Measurements from ENCODE around the gene TGFBR1. TPM values are rescaled to one million over a fixed set of nuclear protein-coding genes. Genes with fewer than 3 reads are reported as not detected.

The TGFBR1 gene
- polyA plus RNA-seq, 1 of the 3 experiments (the other 2 are of a cell fraction): 15.3 TPM

- Histone ChIP-seq H2AFZ (ENCODE audit: low read depth) (no peak overlapping the region; the same call in 1 of the 2 replicates), H3K4me3 (ENCODE audit: low read depth in 2 of 2, low read length in 1 of 2) (no peak overlapping the region), H3K9ac (no peak overlapping the region), H3F3A (replicated peaks; ENCODE audit: insufficient read depth) (peaks cover 3% of the 10 kb centered on the region), H3K4me1 (ENCODE audit: control insufficient read depth in 1 of 2, insufficient read depth in 2 of 2, low read depth in 1 of 2, low read length in 1 of 2) (peaks cover 8 to 10% of the 10 kb centered on the region in 2 experiments), H3K27ac (ENCODE audit: low read depth in 2 of 2, low read length in 1 of 2) (no peak overlapping the region), H3K9me2 (no peaks in the 10 kb centered on the region), H3K4me2 (no peak overlapping the region), H4K20me1 (ENCODE audit: insufficient read depth) (peaks cover 24% of the 10 kb centered on the region), H3K27me3 (ENCODE audit: insufficient read depth) (no peaks in the 10 kb centered on the region), H3K36me3 (replicated peaks in 1 of 2; ENCODE audit: control insufficient read depth in 1 of 2, insufficient read depth in 2 of 2, low read length in 1 of 2) (no peaks in the 10 kb centered on the region), H3K79me2 (ENCODE audit: insufficient read depth) (peaks cover 29% of the 10 kb centered on the region), H3K9me3 (no peaks in the 10 kb centered on the region)
- DNase-seq: no peak
- TF ChIP-seq USF1 (IDR thresholded peaks at IDR 0.05; ENCODE audit: borderline replicate concordance, low read depth) (no peak), TAF1 (IDR thresholded peaks at IDR 0.05; ENCODE audit: borderline replicate concordance, low read depth, low read length) (no peak), MEF2A (IDR thresholded peaks at IDR 0.05; ENCODE audit: borderline replicate concordance, low read depth) (no peak), EP300 (IDR thresholded peaks at IDR 0.05; ENCODE audit: borderline replicate concordance in 1 of 2, low read depth in 1 of 2, low read length in 1 of 2) (no peak)
- CTCF ChIA-PET: interaction anchor here (0.7 to 2.0 kb wide), 9 partner anchors 11 to 128 kb away, joined by 3 to 7 read pairs (median 4); no protein-coding TSS in a partner anchor
- POLR2A ChIA-PET: no interaction called here
- 90% methylated on average over 11 of the region's 11 CpGs for WGBS (ENCODE audit: low lambda C conversion rate)
Measured at GRCh38 chr9:99103054-99103895, 1.6 kb upstream of the TGFBR1 start.

GRCh38 chr9:99103901-99104458 is 933 bp upstream of the TGFBR1 start:
- Histone ChIP-seq H3F3A (replicated peaks; ENCODE audit: insufficient read depth) (peaks cover 3% of the 10 kb centered on the region), H3K36me3 (replicated peaks in 1 of 2; ENCODE audit: control insufficient read depth in 1 of 2, insufficient read depth in 2 of 2, low read length in 1 of 2) (no peaks in the 10 kb centered on the region), H3K9ac (peak overlapping the region; percentile 70), H3K27ac (ENCODE audit: low read depth in 2 of 2, low read length in 1 of 2) (peak overlapping the region in 1 of 2 experiments; percentile 70; a peak in 3 of 4 replicates), H3K4me2 (peak overlapping the region; percentile 85), H3K27me3 (ENCODE audit: insufficient read depth) (no peaks in the 10 kb centered on the region), H3K9me2 (no peaks in the 10 kb centered on the region), H3K79me2 (ENCODE audit: insufficient read depth) (peaks cover 36% of the 10 kb centered on the region), H3K4me1 (ENCODE audit: control insufficient read depth in 1 of 2, insufficient read depth in 2 of 2, low read depth in 1 of 2, low read length in 1 of 2) (peaks cover 8 to 10% of the 10 kb centered on the region in 2 experiments), H3K9me3 (no peaks in the 10 kb centered on the region), H4K20me1 (ENCODE audit: insufficient read depth) (peaks cover 31% of the 10 kb centered on the region), H2AFZ (ENCODE audit: low read depth) (peak overlapping the region; percentile 91), H3K4me3 (ENCODE audit: low read depth in 2 of 2, low read length in 1 of 2) (peak overlapping the region; percentile 60 to 87)
- TF ChIP-seq ZBTB33 (IDR thresholded peaks at IDR 0.05; ENCODE audit: borderline replicate concordance, low read depth) (no peak), RXRA (IDR thresholded peaks at IDR 0.05; ENCODE audit: borderline replicate concordance, low read depth) (no peak), TCF12 (IDR thresholded peaks at IDR 0.05) (no peak), YY1 (IDR thresholded peaks at IDR 0.05; ENCODE audit: low read depth) (no peak), MEF2A (IDR thresholded peaks at IDR 0.05; ENCODE audit: borderline replicate concordance, low read depth) (no peak), PBX3 (IDR thresholded peaks at IDR 0.05) (no peak), POLR2AphosphoS5 (IDR thresholded peaks at IDR 0.05; ENCODE audit: low read depth, low read length) (no peak), GATA2 (CRISPR knock-in tag; IDR thresholded peaks at IDR 0.05) (no peak), FOXM1 (IDR thresholded peaks at IDR 0.05; ENCODE audit: low read depth) (no peak), GABPA (IDR thresholded peaks at IDR 0.05; ENCODE audit: low read depth) (no peak)
- 71% methylated on average over 11 of the region's 14 CpGs for WGBS (ENCODE audit: low lambda C conversion rate)
- ChIA-PET POLR2A (interaction anchor here (1.3 kb wide), 1 partner anchor 12 kb away, joined by 6 read pairs; no protein-coding TSS in a partner anchor), CTCF (interaction anchor here (0.7 to 2.0 kb wide), 10 partner anchors 8 to 129 kb away, joined by 3 to 7 read pairs (median 4); no protein-coding TSS in a partner anchor)
- DNase-seq: no peak
